T-cell (primary cell): ENCODE data around the gene GTF3C1. TPM values are rescaled to one million over a fixed set of nuclear protein-coding genes. Genes with fewer than 3 reads are reported as not detected.

ENCODE experiments used
- ATAC-seq, 4 experiments: fragments of 200-7000 bp in 3 of 4; fragments of 150-1000 bp in 1 of 4; cut with Tn5 transposase; replicated peaks in 1 of 4; 1 replicate in 3 of 4; 2 replicates in 1 of 4; pipeline ENCODE4 v1.10.0; 2021; ENCODE audit warnings: moderate library complexity in 3 of 4, mild to moderate bottlenecking in 2 of 4, moderate number of reproducible peaks in 1 of 4
- CTCF ChIA-PET, 2 donors: fragments of 300-600 bp; sonication (Branson Sonifier 250); formaldehyde crosslinking; loops; one replicate each; lab custom pipeline; 2022; ENCODE audit warnings: antibody characterized with exemption in 2 of 2; lab: Charles Lee
- POLR2A ChIA-PET, 2 donors: fragments of 300-600 bp; sonication (Branson Sonifier 250); formaldehyde crosslinking; loops; one replicate each; lab custom pipeline; 2022; ENCODE audit warnings: antibody characterized with exemption in 2 of 2; lab: Charles Lee
- DNase-seq, 35 experiments: peaks; one replicate each; pipeline versions ENCODE4 v3.0.0 to v3.0.0-alpha.2; 2013 to 2023
- H3K27ac ChIP-seq: one replicate; pipeline ENCODE4 v1.5.1; 2013; ENCODE audit warnings: low read length
- H3K27me3 ChIP-seq, 2 experiments: replicated peaks in 1 of 2; 1 replicate in 1 of 2; 2 replicates in 1 of 2; pipeline versions ENCODE4 v1.6.1 to v1.7.0; 2013; ENCODE audit warnings: low read length in 1 of 2, mixed read lengths in 1 of 2; ENCODE audit not compliant: control insufficient read depth in 2 of 2, insufficient read depth in 2 of 2; ENCODE audit errors: extremely low read depth in 1 of 2
- H3K36me3 ChIP-seq, 2 donors: 1 replicate in 1 of 2; 2 replicates in 1 of 2; pipeline versions ENCODE4 v1.6.1 to v1.7.0; 2013; ENCODE audit warnings: low read length in 1 of 2; ENCODE audit not compliant: control insufficient read depth in 2 of 2, insufficient read depth in 1 of 2; ENCODE audit errors: extremely low read depth in 1 of 2
- H3K4me1 ChIP-seq, 2 experiments: 1 replicate in 1 of 2; 2 replicates in 1 of 2; pipeline versions ENCODE4 v1.6.1 to v1.7.0; 2013; ENCODE audit warnings: low read length in 2 of 2, mixed read lengths in 1 of 2; ENCODE audit not compliant: insufficient read depth in 2 of 2, control insufficient read depth in 1 of 2; ENCODE audit errors: extremely low read depth in 1 of 2
- H3K4me3 ChIP-seq, 2 donors: 1 replicate in 1 of 2; 2 replicates in 1 of 2; pipeline versions ENCODE4 v1.5.1 to v1.7.0; 2013; ENCODE audit warnings: mild to moderate bottlenecking in 2 of 2, low read length in 1 of 2, moderate library complexity in 1 of 2; ENCODE audit not compliant: control insufficient read depth in 1 of 2; ENCODE audit errors: extremely low read depth in 1 of 2
- H3K9me3 ChIP-seq: 2 replicates; pipeline ENCODE4 v1.7.0; 2013
- H3K27ac Mint-ChIP-seq, 2 donors: one replicate each; pipeline ENCODE4 v1.8.0; 2020 to 2021; ENCODE audit warnings: mild to moderate bottlenecking in 2 of 2, mixed read lengths in 2 of 2
- H3K27me3 Mint-ChIP-seq, 2 donors: one replicate each; pipeline ENCODE4 v1.8.0; 2021 to 2022; ENCODE audit warnings: mixed read lengths in 2 of 2
- H3K36me3 Mint-ChIP-seq: one replicate; pipeline ENCODE4 v1.8.0; 2021; ENCODE audit warnings: mixed read lengths
- H3K4me1 Mint-ChIP-seq, 3 donors: one replicate each; pipeline ENCODE4 v1.8.0; 2020 to 2022; ENCODE audit warnings: mixed read lengths in 3 of 3, mild to moderate bottlenecking in 1 of 3
- H3K4me3 Mint-ChIP-seq, 3 donors: one replicate each; pipeline ENCODE4 v1.8.0; 2020 to 2022; ENCODE audit warnings: mild to moderate bottlenecking in 3 of 3, mixed read lengths in 3 of 3, moderate library complexity in 3 of 3
- H3K9me3 Mint-ChIP-seq, 3 donors: one replicate each; pipeline ENCODE4 v1.8.0; 2020 to 2022; ENCODE audit warnings: mixed read lengths in 3 of 3
- WGBS: methylation state at CpG from one replicate; pipeline ENCODE4 v1.1.5; 2013; ENCODE audit warnings: missing lambda C conversion rate; ENCODE audit not compliant: insufficient coverage; 5-methylcytosine and 5-hydroxymethylcytosine counted together
- total RNA-seq, 35 experiments: library from RNA in 6 of 35; stranded (reverse) in 6 of 35; fragments of 120-200 nt in 1 of 35; gene quantifications; one replicate each; pipeline versions ENCODE4 v1.2.1 to v1.2.4 and lab custom pipeline; 2013 to 2026

The GTF3C1 gene
- total RNA-seq, 5 donors from 2014 or later (not counting 1 experiment from before 2014, with no cell fraction given) = 60.3 to 72.8 (median 61.4) TPM

DNA sequence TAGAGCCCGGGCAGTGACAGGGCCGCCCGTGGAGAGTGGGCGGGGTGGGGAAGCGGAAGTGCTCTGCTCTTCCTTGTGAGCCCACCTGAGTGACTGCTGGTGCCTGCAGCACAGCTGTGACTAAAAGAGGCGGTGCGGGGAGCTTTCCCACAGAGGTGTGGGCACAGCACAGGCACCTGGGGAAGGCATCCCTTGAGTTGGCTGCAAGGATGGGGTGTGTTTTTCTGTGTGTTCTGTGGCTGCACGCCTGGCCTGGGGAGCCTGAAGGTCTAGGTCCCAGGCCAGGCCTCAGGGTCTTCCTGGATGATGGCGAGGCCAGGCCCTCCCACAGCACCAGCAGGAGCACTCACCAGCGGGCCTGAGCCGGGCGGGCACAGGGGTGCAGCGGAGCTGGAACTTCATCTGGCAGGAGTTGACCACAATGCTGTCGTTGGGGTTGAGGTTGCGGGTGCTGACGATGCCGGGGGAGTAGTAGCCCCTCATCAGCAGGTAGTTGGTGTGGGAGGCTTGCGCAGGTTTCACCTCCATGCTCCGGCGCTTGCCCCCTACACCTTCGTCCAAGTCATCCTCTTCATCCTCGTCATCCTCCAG is 80.7 kb downstream of the GTF3C1 start:
- peaks cover under 1 to 19% (median 19%) of the 10 kb centered on the region in 3 donors for H3K4me1 Mint-ChIP-seq
- ChIA-PET POLR2A (interaction anchor here in 1 of 2 donors (0.6 kb wide), 1 partner anchor 278 kb away, joined by 4 read pairs; no protein-coding TSS in a partner anchor), CTCF (no interaction called here)
- H3K4me3 Mint-ChIP-seq = no peak overlapping the region
- H3K36me3 Mint-ChIP-seq = peaks cover 79% of the 10 kb centered on the region
- ATAC-seq = no peak
- H3K9me3 Mint-ChIP-seq = no peaks in the 10 kb centered on the region
- Histone ChIP-seq H3K4me3 (no peak overlapping the region), H3K36me3 (peaks cover 50 to 78% of the 10 kb centered on the region in 2 donors), H3K27me3 (no peaks in the 10 kb centered on the region), H3K27ac (no peak overlapping the region), H3K4me1 (peaks cover 0 to 19% of the 10 kb centered on the region in 2 experiments), H3K9me3 (no peaks in the 10 kb centered on the region)
- 95% methylated on average over 13 of the region's 22 CpGs for WGBS
- peak overlapping the region in 1 of 2 donors; percentile 58 for H3K27ac Mint-ChIP-seq
- no peaks in the 10 kb centered on the region for H3K27me3 Mint-ChIP-seq
- DNase-seq = no peak

- no peaks in the 10 kb centered on the region for H3K9me3 ChIP-seq
- no peak overlapping the region for H3K4me3 ChIP-seq
- POLR2A ChIA-PET = interaction anchor here (0.6 to 1.7 kb wide), 2 partner anchors 15 to 1129 kb away, joined by 5 to 11 read pairs; no protein-coding TSS in a partner anchor
- CTCF ChIA-PET = no interaction called here
- DNase-seq = no peak
- H3K27ac Mint-ChIP-seq = peak overlapping the region; percentile 81 to 87
- H3K4me1 Mint-ChIP-seq = peaks cover 15 to 53% (median 45%) of the 10 kb centered on the region in 3 donors
- H3K27me3 ChIP-seq = no peaks in the 10 kb centered on the region
- peak overlapping the region; percentile 93 for H3K27ac ChIP-seq
- H3K36me3 Mint-ChIP-seq = peaks cover 59% of the 10 kb centered on the region
- 81% methylated on average over 5 of the region's 8 CpGs for WGBS
- no peak for ATAC-seq
- H3K9me3 Mint-ChIP-seq = no peaks in the 10 kb centered on the region
- no peaks in the 10 kb centered on the region for H3K27me3 Mint-ChIP-seq
- peaks cover 32 to 71% of the 10 kb centered on the region in 2 donors for H3K36me3 ChIP-seq
- H3K4me1 ChIP-seq = peaks cover 11 to 54% of the 10 kb centered on the region in 2 experiments
- peak overlapping the region in 1 of 3 donors; percentile 41 for H3K4me3 Mint-ChIP-seq
Observed at GRCh38 chr16:27465483-27465879, 84.2 kb downstream of the GTF3C1 start.

DNA sequence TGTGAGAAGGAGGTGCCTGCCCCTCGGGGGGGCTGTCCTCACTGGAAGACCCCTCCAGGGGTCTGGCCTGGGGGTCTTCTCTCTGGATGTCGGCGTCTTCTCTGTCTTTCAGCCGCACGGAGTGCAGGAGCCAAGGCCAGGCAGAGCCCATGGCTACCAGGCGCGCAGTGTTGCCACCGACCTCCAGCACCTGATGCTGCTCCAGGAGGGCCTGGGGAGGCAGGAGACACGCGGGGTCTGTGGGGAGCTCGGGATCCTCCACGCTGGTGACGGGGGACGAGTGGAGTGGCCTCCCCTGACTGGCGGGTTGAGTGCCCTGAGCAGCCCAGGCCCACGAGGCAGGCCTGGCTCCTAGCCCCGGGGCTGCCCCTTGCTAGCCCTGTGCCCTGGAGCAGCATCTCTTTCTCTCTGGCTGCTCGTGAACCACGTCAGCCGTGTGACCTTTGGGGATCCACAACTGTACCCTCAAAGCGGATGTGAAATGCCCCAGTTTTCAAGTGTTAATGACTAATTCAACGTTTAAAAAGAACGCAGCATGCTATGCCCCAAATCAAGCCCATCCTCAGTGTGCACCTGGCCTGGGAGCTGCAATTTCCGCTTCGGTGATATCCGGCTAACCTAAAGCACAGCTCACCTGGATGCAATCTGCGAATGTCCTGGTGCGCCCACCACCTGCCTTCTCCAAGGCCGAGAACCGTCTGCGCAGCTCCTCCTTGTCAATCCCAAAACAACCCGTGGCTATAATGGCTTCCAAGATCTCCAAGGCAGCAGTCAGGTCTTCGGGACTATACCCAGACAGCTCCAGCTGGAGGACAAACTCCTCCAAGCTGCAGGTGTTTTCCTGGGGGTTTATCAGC is 84.9 kb downstream of the GTF3C1 start:
- peaks cover 54% of the 10 kb centered on the region for H3K36me3 Mint-ChIP-seq
- POLR2A ChIA-PET = interaction anchor here (0.6 to 1.7 kb wide), 2 partner anchors 14 to 1129 kb away, joined by 5 to 11 read pairs; no protein-coding TSS in a partner anchor
- 76% methylated on average over 33 of the region's 33 CpGs for WGBS
- Histone ChIP-seq H3K9me3 (no peaks in the 10 kb centered on the region), H3K4me3 (peak overlapping the region in 1 of 2 donors; percentile 56), H3K36me3 (peaks cover 31 to 69% of the 10 kb centered on the region in 2 donors), H3K27me3 (no peaks in the 10 kb centered on the region), H3K4me1 (peaks cover 11 to 61% of the 10 kb centered on the region in 2 experiments), H3K27ac (peak overlapping the region; percentile 93)
- H3K27me3 Mint-ChIP-seq = no peaks in the 10 kb centered on the region
- H3K4me1 Mint-ChIP-seq = peaks cover 16 to 56% (median 52%) of the 10 kb centered on the region in 3 donors
- peak overlapping the region in 2 of 3 donors; percentile 41 to 74 for H3K4me3 Mint-ChIP-seq
- ATAC-seq (peak in 1 of 4 experiments; percentile 17), DNase-seq (peak in 13 of 35 experiments; percentile 14 to 66 (median 35))
- H3K27ac Mint-ChIP-seq = peak overlapping the region; percentile 81 to 96
- CTCF ChIA-PET = interaction anchor here in 1 of 2 donors (0.8 to 1.8 kb wide), 2 partner anchors 18 to 285 kb away, joined by 3 to 5 read pairs; no protein-coding TSS in a partner anchor
- H3K9me3 Mint-ChIP-seq = no peaks in the 10 kb centered on the region

DNA sequence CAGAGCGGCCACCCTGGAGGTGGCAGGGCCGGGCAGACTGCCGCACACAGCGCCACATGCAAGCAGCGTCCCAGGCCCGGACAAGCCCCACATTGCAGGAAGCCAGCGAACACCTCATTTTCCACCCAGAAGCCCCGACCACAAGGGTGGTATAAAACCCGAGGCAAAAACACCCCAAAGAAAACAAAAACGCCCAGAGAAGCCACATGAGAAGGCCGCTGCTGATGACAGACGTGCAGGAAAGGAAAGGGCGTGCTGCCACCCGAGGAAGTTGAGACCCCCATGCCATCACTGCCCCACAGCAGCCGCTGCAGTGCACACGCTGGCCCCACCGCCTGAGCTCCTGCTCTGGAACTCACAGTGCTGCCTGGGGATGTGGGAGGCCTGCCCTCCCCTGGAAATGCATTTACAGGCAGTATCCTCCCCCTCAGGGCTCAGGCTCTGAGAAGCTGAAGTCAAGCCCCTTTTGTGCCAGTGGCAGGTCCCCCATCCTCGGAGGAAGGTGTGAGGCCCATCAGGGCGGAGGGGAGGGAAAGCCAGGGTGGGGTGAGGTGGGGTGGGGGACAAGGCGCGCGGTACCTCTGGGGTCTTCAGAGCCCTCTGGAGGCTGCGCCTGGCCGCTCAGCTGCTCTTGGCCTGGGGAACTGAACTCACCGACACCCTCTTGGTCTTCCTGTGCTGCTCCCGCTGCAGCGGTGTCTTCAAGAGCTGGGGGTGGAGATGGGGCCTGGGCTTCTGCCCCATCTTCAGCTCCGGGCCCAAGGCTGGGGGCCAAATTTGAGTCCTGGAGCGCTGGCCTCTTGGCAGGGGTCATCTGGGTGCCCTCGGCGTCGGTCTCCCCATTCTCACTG is 85.7 kb downstream of the GTF3C1 start:
- H3K27ac Mint-ChIP-seq = peak overlapping the region; percentile 92 to 96
- 41% methylated on average over 22 of the region's 32 CpGs for WGBS
- no peaks in the 10 kb centered on the region for H3K9me3 ChIP-seq
- peaks cover 25 to 64% (median 57%) of the 10 kb centered on the region in 3 donors for H3K4me1 Mint-ChIP-seq
- no peaks in the 10 kb centered on the region for H3K9me3 Mint-ChIP-seq
- ChIA-PET POLR2A (interaction anchor here in 1 of 2 donors (0.6 to 1.7 kb wide), 4 partner anchors 13 to 662 kb away, joined by 4 to 8 read pairs (median 6); partner anchors contain the start of gene IL21R), CTCF (interaction anchor here in 1 of 2 donors (0.8 to 1.8 kb wide), 5 partner anchors 14 to 284 kb away, joined by 3 to 5 read pairs (median 3); no protein-coding TSS in a partner anchor)
- peak overlapping the region; percentile 93 for H3K27ac ChIP-seq
- H3K36me3 Mint-ChIP-seq = peaks cover 48% of the 10 kb centered on the region
- H3K4me1 ChIP-seq = peaks cover 11 to 64% of the 10 kb centered on the region in 2 experiments
- peak overlapping the region; percentile 59 to 74 (median 66) for H3K4me3 Mint-ChIP-seq
- peak overlapping the region in 1 of 2 donors; percentile 56 for H3K4me3 ChIP-seq
- H3K27me3 ChIP-seq = no peaks in the 10 kb centered on the region
- ATAC-seq (peak; percentile 83 to 89 (median 86)), DNase-seq (peak; percentile 43 to 85 (median 70))
- no peaks in the 10 kb centered on the region for H3K27me3 Mint-ChIP-seq
- H3K36me3 ChIP-seq = peaks cover 25 to 63% of the 10 kb centered on the region in 2 donors

DNA sequence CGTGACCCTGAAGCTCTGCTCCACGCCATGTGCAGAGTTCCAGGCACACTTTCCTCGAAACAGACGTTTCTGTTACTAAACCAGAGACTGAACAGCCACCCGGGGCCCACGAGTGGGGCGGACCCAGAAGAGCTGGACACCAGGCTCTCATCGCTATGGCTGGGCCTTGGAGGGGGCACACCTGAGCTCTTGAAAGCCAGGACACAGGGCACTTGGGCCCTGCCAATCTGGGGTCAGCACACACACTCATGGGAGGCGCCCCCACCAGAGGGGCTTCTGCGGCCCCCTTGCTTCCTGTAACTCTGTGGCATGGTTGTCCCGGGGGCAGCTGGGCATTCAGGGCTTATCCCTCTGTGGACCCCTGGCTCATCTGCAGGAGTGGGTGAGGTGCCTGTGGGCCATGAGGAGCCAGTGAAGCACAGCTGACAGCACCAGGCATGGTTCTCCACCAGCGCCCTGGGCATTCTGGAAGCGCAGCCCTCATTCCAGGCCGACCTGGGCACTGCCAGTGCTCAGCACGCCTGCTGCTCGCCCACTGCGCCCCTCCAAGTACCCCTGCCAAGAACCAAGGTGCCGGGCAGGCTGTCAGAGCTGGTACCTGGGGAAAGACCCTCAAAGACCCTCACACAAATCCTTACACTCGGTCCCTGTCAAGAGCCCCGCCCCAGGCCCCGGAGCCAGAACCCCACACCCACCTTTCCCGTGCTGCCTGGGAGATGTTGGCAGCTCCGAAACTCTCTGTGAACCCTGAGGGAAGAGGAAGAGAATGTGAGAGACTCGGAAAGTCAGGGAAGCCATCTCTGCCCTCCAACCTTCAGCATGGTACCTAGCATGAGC is 86.6 kb downstream of the GTF3C1 start:
- DNase-seq = peak in 1 of 35 experiments; percentile 29
- H3K27ac ChIP-seq = peak overlapping the region; percentile 93
- ChIA-PET POLR2A (interaction anchor here (0.5 to 1.6 kb wide), 7 partner anchors 13 to 1635 kb away, joined by 3 to 8 read pairs (median 4); partner anchors contain the start of genes GTF3C1 (in 1 of the 2) and IL21R (in 1 of the 2)), CTCF (interaction anchor here (0.6 to 1.8 kb wide), 5 partner anchors 13 to 95 kb away, joined by 3 to 5 read pairs (median 3); no protein-coding TSS in a partner anchor)
- Mint-ChIP-seq H3K4me1 (peaks cover 29 to 66% (median 58%) of the 10 kb centered on the region in 3 donors), H3K27me3 (no peaks in the 10 kb centered on the region), H3K36me3 (peaks cover 39% of the 10 kb centered on the region), H3K9me3 (no peaks in the 10 kb centered on the region), H3K27ac (peak overlapping the region; percentile 92 to 96), H3K4me3 (peak overlapping the region; percentile 59 to 74 (median 66))
- no peaks in the 10 kb centered on the region for H3K27me3 ChIP-seq
- 92% methylated on average over 17 of the region's 24 CpGs for WGBS
- H3K4me1 ChIP-seq = peaks cover 11 to 64% of the 10 kb centered on the region in 2 experiments
- no peaks in the 10 kb centered on the region for H3K9me3 ChIP-seq
- ATAC-seq = no peak
- H3K36me3 ChIP-seq = peaks cover 18 to 54% of the 10 kb centered on the region in 2 donors
- H3K4me3 ChIP-seq = peak overlapping the region in 1 of 2 donors; percentile 56
